HCT116 (cell line): Measurements from ENCODE around the gene DLG2.

Source experiments
- CEBPB ChIP-seq: IDR thresholded peaks from 2 replicates; pipeline ENCODE4 v1.6.1; 2012; ENCODE audit warnings: low read depth
- EZH2phosphoT487 ChIP-seq: fragments of 200-600 bp; IDR thresholded peaks from 2 replicates; pipeline ENCODE4 v1.6.1; 2018; ENCODE audit warnings: antibody characterized with exemption, borderline replicate concordance
- FOSL1 ChIP-seq: IDR thresholded peaks from 2 replicates; pipeline ENCODE4 v1.6.1; 2012; ENCODE audit warnings: low read depth
- JUND ChIP-seq: IDR thresholded peaks from 2 replicates; pipeline ENCODE4 v1.6.1; 2012
- POLR2A ChIP-seq: IDR thresholded peaks from 2 replicates; pipeline ENCODE4 v1.7.0; 2011; ENCODE audit warnings: borderline replicate concordance; ENCODE audit not compliant: insufficient read depth, insufficient read length; ENCODE audit errors: extremely low read depth
- POLR2AphosphoS5 ChIP-seq: IDR thresholded peaks from 2 replicates; pipeline ENCODE4 v1.6.1; 2011; ENCODE audit warnings: mild to moderate bottlenecking, low read depth, low read length, moderate library complexity
- RAD21 ChIP-seq: IDR thresholded peaks from 2 replicates; pipeline ENCODE4 v1.6.1; 2012; ENCODE audit warnings: low read depth, mild to moderate bottlenecking
- SP1 ChIP-seq: IDR thresholded peaks from 2 replicates; pipeline ENCODE4 v1.6.1; 2012; ENCODE audit warnings: low read depth
- YY1 ChIP-seq: IDR thresholded peaks from 2 replicates; pipeline ENCODE4 v1.6.1; 2011; ENCODE audit warnings: low read length, low read depth, moderate library complexity, mild to moderate bottlenecking; ENCODE audit not compliant: insufficient replicate concordance; ENCODE audit errors: extremely low read depth
- ZFX ChIP-seq: fragments of 450-650 bp; IDR thresholded peaks from 2 replicates; pipeline ENCODE4 v1.6.1; 2017
- ZNF274 ChIP-seq: fragments of 200-500 bp; sonication (Bioruptor generic); IDR thresholded peaks from 2 replicates; pipeline ENCODE4 v1.6.1; 2014; ENCODE audit warnings: mild to moderate bottlenecking, low read depth, low read length, inconsistent platforms
- TF ChIP-seq, protein P1 (sequence below), 3 experiments: fragments of 200-600 bp in 1 of 3; sonication (generic) in 1 of 3; IDR thresholded peaks in 2 of 3; conservative IDR thresholded peaks in 1 of 3; 2 replicates each; pipeline ENCODE4 v1.5.1; 2012 to 2017; ENCODE audit warnings: low read depth in 2 of 3, low read length in 2 of 3, antibody characterized with exemption in 1 of 3, borderline replicate concordance in 1 of 3, control low read depth in 1 of 3, mild to moderate bottlenecking in 1 of 3, mixed read lengths in 1 of 3, mixed run types in 1 of 3, moderate library complexity in 1 of 3; ENCODE audit not compliant: insufficient read depth in 1 of 3

DNA sequence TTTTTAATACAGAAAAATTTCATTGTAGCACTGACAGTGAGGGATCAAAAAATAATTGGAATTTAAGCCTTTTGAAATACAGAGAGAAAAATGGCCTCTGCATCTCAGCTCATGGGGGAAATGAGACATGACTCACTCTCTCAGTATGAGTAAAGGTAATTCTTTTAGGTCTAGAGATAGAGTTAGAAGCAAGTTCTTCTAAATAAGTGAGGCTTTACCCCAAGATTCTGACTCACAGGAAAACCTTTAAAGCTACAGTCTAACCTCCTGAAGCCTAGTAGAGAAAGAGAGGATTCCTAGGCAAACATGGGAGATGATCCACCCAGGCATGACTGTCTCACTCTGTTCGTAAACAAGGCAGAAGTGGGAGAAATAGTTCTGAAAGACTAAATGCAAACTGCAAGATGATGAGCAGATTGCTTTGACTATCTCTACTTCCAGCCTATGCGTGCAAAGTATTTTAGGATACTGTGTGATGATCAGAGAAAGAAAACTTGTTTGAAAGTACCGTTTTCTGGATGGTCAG is 1337.7 kb downstream of the DLG2 start:
- TF ChIP-seq, protein P1, sequence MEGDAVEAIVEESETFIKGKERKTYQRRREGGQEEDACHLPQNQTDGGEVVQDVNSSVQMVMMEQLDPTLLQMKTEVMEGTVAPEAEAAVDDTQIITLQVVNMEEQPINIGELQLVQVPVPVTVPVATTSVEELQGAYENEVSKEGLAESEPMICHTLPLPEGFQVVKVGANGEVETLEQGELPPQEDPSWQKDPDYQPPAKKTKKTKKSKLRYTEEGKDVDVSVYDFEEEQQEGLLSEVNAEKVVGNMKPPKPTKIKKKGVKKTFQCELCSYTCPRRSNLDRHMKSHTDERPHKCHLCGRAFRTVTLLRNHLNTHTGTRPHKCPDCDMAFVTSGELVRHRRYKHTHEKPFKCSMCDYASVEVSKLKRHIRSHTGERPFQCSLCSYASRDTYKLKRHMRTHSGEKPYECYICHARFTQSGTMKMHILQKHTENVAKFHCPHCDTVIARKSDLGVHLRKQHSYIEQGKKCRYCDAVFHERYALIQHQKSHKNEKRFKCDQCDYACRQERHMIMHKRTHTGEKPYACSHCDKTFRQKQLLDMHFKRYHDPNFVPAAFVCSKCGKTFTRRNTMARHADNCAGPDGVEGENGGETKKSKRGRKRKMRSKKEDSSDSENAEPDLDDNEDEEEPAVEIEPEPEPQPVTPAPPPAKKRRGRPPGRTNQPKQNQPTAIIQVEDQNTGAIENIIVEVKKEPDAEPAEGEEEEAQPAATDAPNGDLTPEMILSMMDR (IDR thresholded peaks at IDR 0.05 in 2 of 3, conservative IDR thresholded peaks at IDR 0.05 in 1 of 3; ENCODE audit: borderline replicate concordance in 1 of 3, insufficient read depth in 1 of 3, low read depth in 2 of 3, low read length in 2 of 3): no peak
- TF ChIP-seq SP1 (no peak), POLR2AphosphoS5 (no peak), FOSL1 (no peak), JUND (no peak), ZNF274 (no peak), POLR2A (no peak), RAD21 (no peak), ZFX (no peak), CEBPB (no peak), EZH2phosphoT487 (no peak), YY1 (no peak)
